SK-MEL-5 (cell line): ENCODE measurements around the gene ARSB. TPM values are rescaled to one million over a fixed set of nuclear protein-coding genes. Genes with fewer than 3 reads are reported as not detected.

ENCODE experiments used
- DNase-seq: peaks from one replicate; pipeline ENCODE4 v3.0.0-alpha.2; 2016; ENCODE audit warnings: low read depth, low spot score
- in situ Hi-C: cut with HindIII; loops from 2 replicates; pipeline ENCODE4 v1.10.0; 2016; ENCODE audit warnings: low sequenced_read_pairs, high pct_unique_total_duplicates, low pct_unique_long_range_greater_than_20kb
- total RNA-seq: library from RNA; depleted of rRNA; stranded (reverse); fragments of >200 nt; shearing (Covaris generic); gene quantifications from 2 replicates; pipeline ENCODE4 v1.2.3, GENCODE V29; 2014

The ARSB gene
- total RNA-seq, 1 experiment from 2014 or later: 25.7 TPM

DNA sequence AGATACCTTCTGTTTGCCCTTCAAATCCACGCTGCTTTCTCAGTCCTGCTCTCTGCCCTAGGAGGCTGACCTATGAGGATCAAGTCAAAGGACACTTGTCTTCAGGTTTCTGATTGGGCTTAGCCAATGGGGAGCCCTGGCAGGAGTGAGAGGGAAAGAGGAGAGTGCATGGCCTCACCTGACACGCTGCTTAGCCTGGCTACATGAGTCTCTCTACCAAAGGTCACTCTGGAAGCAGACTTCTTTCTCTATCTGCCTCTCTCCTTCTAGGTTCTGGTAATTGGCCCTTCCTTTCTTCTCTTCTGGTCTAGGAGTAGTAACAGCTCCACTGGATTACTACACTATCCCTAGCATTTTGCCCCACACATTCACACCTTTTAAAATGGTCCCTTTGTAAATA lies 13.1 kb downstream of the ARSB start:
- no peak for DNase-seq
- in situ Hi-C loops: no loop called here

GRCh38 chr5:78968781-78969180 lies 16.3 kb downstream of the ARSB start:
- no peak for DNase-seq
- in situ Hi-C loops: no loop called here

GRCh38 chr5:78964889-78965288 lies 20.2 kb downstream of the ARSB start:
- DNase-seq: peak; percentile 79
- in situ Hi-C loops: no loop called here

DNA sequence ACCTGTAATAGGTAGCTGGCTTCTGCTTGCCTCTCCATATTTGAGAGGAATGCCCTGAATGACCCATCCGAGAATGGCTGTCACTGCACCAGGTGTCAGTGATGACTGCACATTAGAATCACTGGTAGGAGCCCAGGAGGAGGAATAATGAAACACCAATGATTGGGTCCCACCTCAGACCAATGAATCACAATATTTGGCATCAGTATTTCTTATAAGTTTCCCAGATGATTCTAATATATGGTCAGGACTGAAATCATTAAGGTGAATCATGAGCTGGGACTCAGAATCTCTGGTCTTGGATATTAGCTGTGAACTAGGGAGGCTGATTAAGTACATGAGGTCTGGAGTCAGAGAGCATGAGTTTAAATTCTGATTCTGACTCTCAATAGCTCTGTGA lies 23.4 kb downstream of the ARSB start:
- in situ Hi-C loops: no loop called here
- DNase-seq: no peak

- DNase-seq: no peak
- in situ Hi-C loops: no loop called here
Observed at GRCh38 chr5:78959767-78960166, 25.3 kb downstream of the ARSB start.

- in situ Hi-C loops: no loop called here
Observed at GRCh38 chr5:78958672-78959445, 26.3 kb downstream of the ARSB start.

GRCh38 chr5:78956901-78957300 lies 28.2 kb downstream of the ARSB start:
- in situ Hi-C loops: no loop called here
- no peak for DNase-seq

More at GRCh38 chr5:78958672-78959445, 26.3 kb downstream of the ARSB start:
- DNase-seq: no peak

DNA sequence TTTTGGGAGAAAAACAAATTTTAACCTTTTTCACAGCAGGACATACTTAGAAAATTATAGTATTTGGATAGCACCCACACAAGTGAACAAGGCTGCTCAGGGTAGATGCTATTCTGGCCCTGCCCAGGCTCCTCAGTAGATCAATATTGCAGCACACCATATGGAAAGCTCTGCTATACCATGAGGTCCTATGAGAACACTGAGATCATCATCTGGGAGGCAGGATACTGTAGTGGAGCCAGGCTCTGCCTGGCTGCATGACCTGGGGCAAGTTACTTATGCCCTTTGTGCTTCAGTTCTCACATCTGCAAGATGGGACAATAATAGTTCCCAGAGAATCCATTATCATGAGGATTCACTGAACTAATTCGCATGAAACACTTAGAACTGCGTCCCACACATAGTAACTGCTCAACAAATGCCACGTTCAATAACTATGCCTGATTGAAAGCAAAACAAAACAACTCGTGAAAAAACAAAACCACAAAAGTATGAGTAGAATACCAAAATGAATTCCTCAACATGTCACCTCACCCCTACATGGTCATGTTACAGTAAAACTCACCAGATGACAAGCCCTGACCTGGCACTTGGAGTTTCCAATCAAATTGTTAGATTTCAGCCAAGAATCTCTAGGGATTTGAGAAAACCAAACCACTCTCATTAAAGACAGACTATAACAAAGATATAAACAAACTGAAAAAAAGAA lies 31.9 kb downstream of the ARSB start:
- no peak for DNase-seq
- in situ Hi-C loops: no loop called here

- no peak for DNase-seq
- in situ Hi-C loops: no loop called here
Observed at GRCh38 chr5:78930721-78931120, 54.4 kb downstream of the ARSB start.

GRCh38 chr5:78929833-78930232 lies 55.3 kb downstream of the ARSB start:
- no peak for DNase-seq
- in situ Hi-C loops: no loop called here

- in situ Hi-C loops: no loop called here
- DNase-seq: peak; percentile 19
Observed at GRCh38 chr5:78927657-78928282, 57.3 kb downstream of the ARSB start.

GRCh38 chr5:78926252-78926651 lies 58.9 kb downstream of the ARSB start:
- in situ Hi-C loops: no loop called here
- no peak for DNase-seq

DNA sequence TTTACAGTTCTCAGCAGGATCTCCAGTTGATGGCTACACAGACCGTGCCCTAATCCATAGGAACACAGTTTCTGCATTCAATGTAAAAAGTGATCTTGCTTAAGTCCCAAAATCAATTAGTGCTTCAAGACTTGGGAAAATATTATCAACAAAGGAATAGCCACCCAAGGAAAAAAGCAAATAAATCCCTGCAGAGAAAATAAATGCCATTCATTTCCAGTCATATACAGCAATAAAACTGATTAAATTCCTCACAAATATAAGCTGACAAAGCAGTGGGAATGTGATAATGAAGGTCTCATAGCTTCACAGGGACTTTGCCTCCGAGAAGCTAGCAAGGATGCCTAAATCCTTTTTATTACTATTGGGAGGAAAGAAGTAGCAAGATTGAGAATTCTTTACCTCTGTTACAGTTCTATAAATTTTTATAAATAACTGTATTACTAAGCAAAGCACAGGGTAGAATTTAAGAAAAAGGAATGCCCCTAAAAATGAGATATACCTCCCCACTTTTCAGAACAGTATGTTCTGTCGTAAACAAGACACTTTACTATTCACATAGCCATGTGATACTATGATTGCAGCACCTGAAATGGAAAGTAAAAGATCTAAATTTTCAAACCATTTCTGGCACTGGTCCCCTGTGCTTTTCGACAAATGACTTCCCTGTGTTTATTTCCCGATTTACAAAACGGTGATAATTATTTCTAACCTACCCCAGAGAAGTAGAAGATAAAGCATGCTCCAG lies 59.8 kb downstream of the ARSB start:
- DNase-seq: no peak
- in situ Hi-C loops: no loop called here

DNA sequence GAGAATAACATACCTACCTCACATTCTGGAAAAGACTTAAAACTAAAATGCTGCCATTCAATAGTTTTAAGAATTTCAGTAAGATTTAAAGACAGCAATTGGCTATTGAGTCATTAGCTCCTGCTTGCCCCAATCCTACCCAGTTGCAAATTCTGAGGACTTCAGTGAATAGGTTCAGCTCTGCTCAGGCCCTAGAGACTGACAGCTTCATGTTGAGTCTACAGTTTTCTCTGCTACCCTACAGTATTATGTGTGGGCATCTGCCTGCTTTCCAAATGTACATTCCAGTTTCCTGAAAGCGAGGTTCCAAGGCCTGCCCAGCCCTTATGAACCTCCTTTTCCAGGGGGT lies 61.5 kb downstream of the ARSB start:
- in situ Hi-C loops: no loop called here
- DNase-seq: no peak

GRCh38 chr5:78922879-78923621 lies 62.1 kb downstream of the ARSB start:
- no peak for DNase-seq
- in situ Hi-C loops: no loop called here

- in situ Hi-C loops: no loop called here
- peak; percentile 13 for DNase-seq
Observed at GRCh38 chr5:78920604-78921003, 64.5 kb downstream of the ARSB start.

GRCh38 chr5:78919796-78920195 lies 65.3 kb downstream of the ARSB start:
- in situ Hi-C loops: no loop called here
- DNase-seq: no peak

DNA sequence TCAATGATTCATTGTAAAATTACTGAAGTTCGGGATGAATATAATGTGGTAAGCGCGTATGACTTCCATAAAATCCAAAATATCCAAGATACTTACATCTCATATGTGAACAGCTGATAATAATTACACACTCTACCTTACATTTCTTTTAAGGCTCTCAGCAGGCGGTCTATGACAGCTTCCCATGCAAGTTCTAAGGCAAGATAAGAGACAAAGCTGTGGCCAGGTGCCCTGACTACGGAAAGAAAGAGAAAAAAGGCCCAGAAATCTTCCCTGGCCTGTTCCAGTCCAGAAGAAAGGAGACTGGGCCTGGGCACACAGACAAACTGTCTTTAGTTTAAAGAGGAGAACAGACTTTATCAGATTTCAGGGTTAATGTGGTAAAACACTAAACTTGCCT lies 69.1 kb downstream of the ARSB start:
- no peak for DNase-seq
- in situ Hi-C loops: no loop called here
